HepG2 (cell line): ENCODE measurements around the gene APLP1. TPM values are rescaled to one million over a fixed set of nuclear protein-coding genes. Genes with fewer than 3 reads are reported as not detected.

ENCODE experiments used
- ATAC-seq: fragments of 200-7000 bp; cut with Tn5 transposase; 3 replicates; pipeline ENCODE4 v1.9.1; 2020; ENCODE audit warnings: mild to moderate bottlenecking, moderate library complexity
- BruUV-seq: library from RNA; stranded (reverse); fragments of 400-500 nt; replicated peaks from 2 replicates; lab custom pipeline; 2021; lab: Mats Ljungman, UMichigan
- CTCF ChIA-PET: fragments of 300-600 bp; formaldehyde crosslinking; extraction: SDS; loops from one replicate; lab custom pipeline; 2021; ENCODE audit warnings: low total read pairs, inconsistent platforms, low intra/inter-chr PET ratio; lab: Yijun Ruan, JAX
- POLR2A ChIA-PET: fragments of 350-600 bp; sonication (Branson Sonifier 250); formaldehyde crosslinking; loops from one replicate; lab custom pipeline; 2020; ENCODE audit warnings: antibody characterized with exemption, inconsistent platforms; lab: Yijun Ruan, JAX
- DNase-seq: peaks from one replicate; pipeline ENCODE4 v3.0.0-alpha.2; 2015; ENCODE audit warnings: low spot score
- FAIRE-seq: peaks from 3 replicates; lab custom pipeline; 2011; peaks lifted over from hg19 to GRCh38; lab: Jason Lieb, UNC
- H2AFZ ChIP-seq: one replicate; pipeline ENCODE4 v1.6.1; 2011; ENCODE audit warnings: low read length, inconsistent platforms
- H3K27ac ChIP-seq: fragments of 300-600 bp; 3 replicates; pipeline ENCODE4 v1.8.0; 2011; ENCODE audit warnings: mixed run types, mild to moderate bottlenecking, mixed read lengths, low read length, inconsistent platforms; ENCODE audit not compliant: insufficient read depth; ENCODE audit errors: extremely low read length
- H3K27me3 ChIP-seq, 2 experiments: fragments of 200-600 bp in 1 of 2; 2 replicates in 1 of 2; 3 replicates in 1 of 2; pipeline versions ENCODE4 v1.6.0 to v1.8.0; 2011; ENCODE audit warnings: low read length in 2 of 2, mild to moderate bottlenecking in 2 of 2, moderate library complexity in 2 of 2, inconsistent platforms in 1 of 2; ENCODE audit not compliant: insufficient read depth in 2 of 2, control insufficient read depth in 1 of 2
- H3K36me3 ChIP-seq, 2 experiments: fragments of 200-600 bp in 1 of 2; replicated peaks in 1 of 2; 2 replicates in 1 of 2; 3 replicates in 1 of 2; pipeline versions ENCODE4 v1.5.1 to v1.8.0; 2011; ENCODE audit warnings: low read length in 2 of 2, inconsistent platforms in 1 of 2; ENCODE audit not compliant: insufficient read depth in 2 of 2, control insufficient read depth in 1 of 2
- H3K4me1 ChIP-seq: 2 replicates; pipeline ENCODE4 v1.5.1; 2012; ENCODE audit warnings: low read length, inconsistent platforms; ENCODE audit not compliant: insufficient read depth
- H3K4me2 ChIP-seq: 2 replicates; pipeline ENCODE4 v1.6.0; 2011; ENCODE audit warnings: low read depth, low read length, inconsistent platforms
- H3K4me3 ChIP-seq, 3 experiments: fragments of 200-600 bp in 1 of 3; sonication (generic), shearing (Covaris generic) in 1 of 3; replicated peaks in 1 of 3; 2 replicates each; pipeline ENCODE4 v1.5.1; 2011 to 2016; ENCODE audit warnings: low read length in 3 of 3, inconsistent platforms in 2 of 3, low read depth in 2 of 3, mild to moderate bottlenecking in 2 of 3, control low read depth in 1 of 3, mixed read lengths in 1 of 3; ENCODE audit not compliant: insufficient read depth in 1 of 3
- H3K79me2 ChIP-seq: one replicate; pipeline ENCODE4 v1.6.1; 2011; ENCODE audit warnings: low read length, inconsistent platforms; ENCODE audit not compliant: insufficient read depth
- H3K9ac ChIP-seq: 2 replicates; pipeline ENCODE4 v1.6.0; 2011; ENCODE audit warnings: mild to moderate bottlenecking, low read depth, low read length, inconsistent platforms; ENCODE audit not compliant: insufficient read depth
- H3K9me3 ChIP-seq: 2 replicates; pipeline ENCODE4 v1.5.1; 2012; ENCODE audit warnings: mild to moderate bottlenecking, low read length
- H4K20me1 ChIP-seq: 2 replicates; pipeline ENCODE4 v1.6.0; 2011; ENCODE audit warnings: inconsistent platforms, mild to moderate bottlenecking, low read length, moderate library complexity; ENCODE audit not compliant: insufficient read depth
- ETV6 ChIP-seq: sonication (generic); formaldehyde crosslinking; conservative IDR thresholded peaks from 2 replicates; pipeline ENCODE4 v1.4.0; 2020; ENCODE audit warnings: missing genetic modification reagents
- FOXK2 ChIP-seq: fragments of 450-650 bp; IDR thresholded peaks from 2 replicates; pipeline ENCODE4 v1.6.1; 2016
- PHF21A ChIP-seq: sonication (generic); formaldehyde crosslinking; IDR thresholded peaks from 2 replicates; pipeline ENCODE4 v1.5.0; 2020; ENCODE audit warnings: mild to moderate bottlenecking, missing genetic modification reagents
- PPARG ChIP-seq: conservative IDR thresholded peaks from 2 replicates; pipeline ENCODE4 v1.6.1; 2016; ENCODE audit warnings: missing biosample characterization, missing genetic modification reagents
- TCF12 ChIP-seq, 2 experiments: fragments of 450-650 bp in 1 of 2; sonication (generic) in 1 of 2; formaldehyde crosslinking in 1 of 2; IDR thresholded peaks; 2 replicates each; pipeline versions ENCODE4 v1.6.1 to v1.8.0; 2017 to 2022; ENCODE audit warnings: antibody characterized with exemption in 1 of 2, mild to moderate bottlenecking in 1 of 2, missing genetic modification reagents in 1 of 2, moderate library complexity in 1 of 2
- ZBTB21 ChIP-seq: sonication (generic); formaldehyde crosslinking; IDR thresholded peaks from 2 replicates; pipeline ENCODE4 v1.4.0; 2020; ENCODE audit warnings: missing genetic modification reagents
- ZFP82 ChIP-seq: sonication (generic); formaldehyde crosslinking; IDR thresholded peaks from 2 replicates; pipeline ENCODE4 v1.5.1; 2020; ENCODE audit warnings: mild to moderate bottlenecking, missing genetic modification reagents, borderline replicate concordance
- ZNF275 ChIP-seq: sonication (generic); formaldehyde crosslinking; IDR thresholded peaks from 2 replicates; pipeline ENCODE4 v1.8.0; 2022; ENCODE audit warnings: missing genetic modification reagents, mild to moderate bottlenecking, inconsistent platforms, borderline replicate concordance
- ZNF383 ChIP-seq: sonication (generic); formaldehyde crosslinking; IDR thresholded peaks from 2 replicates; pipeline ENCODE4 v1.4.0; 2020; ENCODE audit warnings: missing genetic modification reagents, mild to moderate bottlenecking, borderline replicate concordance
- ZNF746 ChIP-seq: sonication (generic); formaldehyde crosslinking; IDR thresholded peaks from 2 replicates; pipeline ENCODE4 v1.8.0; 2022; ENCODE audit warnings: mild to moderate bottlenecking, missing genetic modification reagents
- ZNF788 ChIP-seq: sonication (generic); formaldehyde crosslinking; IDR thresholded peaks from 2 replicates; pipeline ENCODE4 v1.5.0; 2020; ENCODE audit warnings: mild to moderate bottlenecking, missing genetic modification reagents, borderline replicate concordance
- WGBS: methylation state at CpG from one replicate; pipeline ENCODE4 v1.1.6; 2017; ENCODE audit warnings: low lambda C conversion rate; 5-methylcytosine and 5-hydroxymethylcytosine counted together
- in situ Hi-C: cut with HindIII; loops from 2 replicates; pipeline ENCODE4 v1.10.0; 2017; ENCODE audit warnings: low pct_unique_long_range_greater_than_20kb; ENCODE audit not compliant: extremely low pct_ligation_motif_present
- intact Hi-C: fragments of 100-400 bp; cut with micrococcal nuclease; formaldehyde crosslinking; loops from one replicate; pipeline ENCODE4 v1.10.0; 2022; ENCODE audit not compliant: unreplicated experiment
- polyA plus RNA-seq, 8 experiments: library from polyadenylated mRNA; depleted of rRNA in 3 of 8; stranded (reverse) in 7 of 8; unstranded in 1 of 8; fragments of >200 nt; fragmentation: Illumina TruSeq in 4 of 8; extraction: Trizol in 4 of 8; gene quantifications; 2 replicates each; pipeline versions ENCODE4 v1.2.1 to v1.2.3, GENCODE V29; 2011 to 2016; ENCODE audit warnings: low read depth in 4 of 8, missing spikeins in 1 of 8, mixed read lengths in 1 of 8; ENCODE audit not compliant: insufficient read depth in 1 of 8
- total RNA-seq, 5 experiments: library from RNA; depleted of rRNA; stranded (reverse); fragments of >200 nt; fragmentation: Illumina TruSeq; extraction: Trizol; gene quantifications; 2 replicates each; pipeline ENCODE4 v1.2.3, GENCODE V29; 2016; ENCODE audit warnings: low read depth in 1 of 5
- TF ChIP-seq, protein P1 (sequence below): sonication (generic); formaldehyde crosslinking; IDR thresholded peaks from 2 replicates; pipeline ENCODE4 v1.5.0; 2020; ENCODE audit warnings: mild to moderate bottlenecking, missing genetic modification reagents

Gene APLP1
- total and polyA plus RNA-seq, 2 of the 13 experiments (the other 11 are each of a cell fraction or from before 2014, with no cell fraction given): 2.0 to 2.9 TPM

- ChIA-PET CTCF (no interaction called here), POLR2A (no interaction called here)
- H3K4me3 ChIP-seq: no peak overlapping the region
- no peaks in the 10 kb centered on the region for H3K27me3 ChIP-seq
- in situ Hi-C loops: loop anchor here (10.0 kb wide), 1 partner anchor 49 kb away; the partner anchor contains the start of gene LRFN3
- no peak for TF ChIP-seq ZNF275 (CRISPR knock-in tag)
- TF ChIP-seq ZFP82 (CRISPR knock-in tag): no peak
- TF ChIP-seq, protein P1, sequence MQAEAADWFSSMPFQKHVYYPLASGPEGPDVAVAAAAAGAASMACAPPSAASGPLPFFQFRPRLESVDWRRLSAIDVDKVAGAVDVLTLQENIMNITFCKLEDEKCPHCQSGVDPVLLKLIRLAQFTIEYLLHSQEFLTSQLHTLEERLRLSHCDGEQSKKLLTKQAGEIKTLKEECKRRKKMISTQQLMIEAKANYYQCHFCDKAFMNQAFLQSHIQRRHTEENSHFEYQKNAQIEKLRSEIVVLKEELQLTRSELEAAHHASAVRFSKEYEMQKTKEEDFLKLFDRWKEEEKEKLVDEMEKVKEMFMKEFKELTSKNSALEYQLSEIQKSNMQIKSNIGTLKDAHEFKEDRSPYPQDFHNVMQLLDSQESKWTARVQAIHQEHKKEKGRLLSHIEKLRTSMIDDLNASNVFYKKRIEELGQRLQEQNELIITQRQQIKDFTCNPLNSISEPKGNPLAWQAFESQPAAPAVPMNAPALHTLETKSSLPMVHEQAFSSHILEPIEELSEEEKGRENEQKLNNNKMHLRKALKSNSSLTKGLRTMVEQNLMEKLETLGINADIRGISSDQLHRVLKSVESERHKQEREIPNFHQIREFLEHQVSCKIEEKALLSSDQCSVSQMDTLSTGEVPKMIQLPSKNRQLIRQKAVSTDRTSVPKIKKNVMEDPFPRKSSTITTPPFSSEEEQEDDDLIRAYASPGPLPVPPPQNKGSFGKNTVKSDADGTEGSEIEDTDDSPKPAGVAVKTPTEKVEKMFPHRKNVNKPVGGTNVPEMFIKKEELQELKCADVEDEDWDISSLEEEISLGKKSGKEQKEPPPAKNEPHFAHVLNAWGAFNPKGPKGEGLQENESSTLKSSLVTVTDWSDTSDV (CRISPR knock-in tag): no peak
- no peak for TF ChIP-seq ZBTB21
- TF ChIP-seq PHF21A: no peak
- no peak for TF ChIP-seq ZNF383 (CRISPR knock-in tag)
- no peak for TF ChIP-seq ZNF746 (CRISPR knock-in tag)
- no peak for TF ChIP-seq PPARG (CRISPR knock-in tag)
- TF ChIP-seq ZNF788: no peak
- no peak for TF ChIP-seq FOXK2
- no peak for TF ChIP-seq ETV6 (CRISPR knock-in tag)
- no peak for TF ChIP-seq TCF12 (IDR thresholded peaks at IDR 0.05)
- TF ChIP-seq TCF12 (CRISPR knock-in tag; IDR thresholded peaks at IDR 0.05): no peak
- WGBS: 88% methylated on average over 7 of the region's 8 CpGs
- ATAC-seq: no peak
- no peak for FAIRE-seq
- no peak overlapping the region for H2AFZ ChIP-seq
- H3K27ac ChIP-seq: no peak overlapping the region
- no peaks in the 10 kb centered on the region for H3K79me2 ChIP-seq
- peaks cover 4 to 14% of the 10 kb centered on the region in 2 experiments; a peak in 3 of 5 replicates for H3K36me3 ChIP-seq
- no peak overlapping the region for H3K4me2 ChIP-seq
- no peak for DNase-seq
- no peak overlapping the region for H3K9ac ChIP-seq
- H4K20me1 ChIP-seq: no peaks in the 10 kb centered on the region
- no peaks in the 10 kb centered on the region for H3K4me1 ChIP-seq
- intact Hi-C loops: no loop called here
- no TSS peak for BruUV-seq
- no peaks in the 10 kb centered on the region for H3K9me3 ChIP-seq
Measured at GRCh38 chr19:35885904-35886303, 17.5 kb downstream of the APLP1 start.
